NCI-H1930 (cell line): ENCODE results near the gene CCDC183.

Source experiments
- DNase-seq, 2 experiments: peaks; one replicate each; lab custom pipeline; 2025; lab: John Stamatoyannopoulos, UW

CCDC183 gene

DNA sequence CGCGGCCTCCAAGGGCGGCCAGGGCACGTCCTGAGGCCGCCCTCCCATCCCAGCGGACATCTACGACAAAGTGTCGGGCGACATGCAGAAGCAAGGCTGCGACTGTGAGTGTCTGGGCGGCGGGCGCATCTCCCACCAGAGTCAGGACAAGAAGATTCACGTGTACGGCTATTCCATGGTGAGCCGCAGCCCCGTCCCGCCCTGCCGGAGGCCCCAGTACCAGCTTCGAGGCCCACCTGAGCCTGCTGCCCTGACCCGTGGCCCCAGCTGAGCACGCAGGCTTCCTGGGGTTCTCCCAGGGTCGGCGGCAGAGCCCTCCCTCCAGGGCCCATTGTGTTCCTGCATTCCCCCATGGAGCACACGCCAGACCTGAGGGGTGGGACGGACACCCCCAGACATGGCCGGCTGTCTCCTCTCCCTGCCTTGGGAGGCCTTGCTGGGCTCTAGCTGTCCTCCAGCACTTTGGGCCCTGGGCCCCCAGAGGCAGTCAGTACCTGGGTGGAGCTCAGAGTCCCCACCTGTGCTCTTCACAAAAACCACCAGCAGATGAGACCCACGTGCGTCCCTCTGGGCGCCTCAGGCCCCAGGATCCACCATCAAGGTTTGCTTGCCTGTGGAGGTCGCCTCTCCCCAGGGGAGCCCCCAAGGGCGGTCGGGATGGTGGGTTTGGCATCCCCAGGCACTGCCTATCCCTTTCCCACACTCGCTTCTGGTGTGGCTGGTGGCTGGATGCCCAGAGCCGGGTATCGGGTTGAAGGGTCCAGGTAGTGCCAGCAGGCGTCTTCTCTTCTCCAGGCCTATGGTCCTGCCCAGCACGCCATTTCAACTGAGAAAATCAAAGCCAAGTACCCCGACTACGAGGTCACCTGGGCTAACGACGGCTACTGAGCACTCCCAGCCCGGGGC lies 54.1 kb downstream of the CCDC183 start:
- no peak for DNase-seq

- no peak for DNase-seq
These were observed 55.0 kb downstream of the CCDC183 start for GRCh38 chr9:136850866-136851775.

GRCh38 chr9:136851941-136852663 lies 56.0 kb downstream of the CCDC183 start, which contains the start of gene MAMDC4:
Gene MAMDC4, plus strand, starts transcription at chr9:136852346. Its CDS starts 71 bp downstream, at chr9:136852417.
- no peak for DNase-seq

DNA sequence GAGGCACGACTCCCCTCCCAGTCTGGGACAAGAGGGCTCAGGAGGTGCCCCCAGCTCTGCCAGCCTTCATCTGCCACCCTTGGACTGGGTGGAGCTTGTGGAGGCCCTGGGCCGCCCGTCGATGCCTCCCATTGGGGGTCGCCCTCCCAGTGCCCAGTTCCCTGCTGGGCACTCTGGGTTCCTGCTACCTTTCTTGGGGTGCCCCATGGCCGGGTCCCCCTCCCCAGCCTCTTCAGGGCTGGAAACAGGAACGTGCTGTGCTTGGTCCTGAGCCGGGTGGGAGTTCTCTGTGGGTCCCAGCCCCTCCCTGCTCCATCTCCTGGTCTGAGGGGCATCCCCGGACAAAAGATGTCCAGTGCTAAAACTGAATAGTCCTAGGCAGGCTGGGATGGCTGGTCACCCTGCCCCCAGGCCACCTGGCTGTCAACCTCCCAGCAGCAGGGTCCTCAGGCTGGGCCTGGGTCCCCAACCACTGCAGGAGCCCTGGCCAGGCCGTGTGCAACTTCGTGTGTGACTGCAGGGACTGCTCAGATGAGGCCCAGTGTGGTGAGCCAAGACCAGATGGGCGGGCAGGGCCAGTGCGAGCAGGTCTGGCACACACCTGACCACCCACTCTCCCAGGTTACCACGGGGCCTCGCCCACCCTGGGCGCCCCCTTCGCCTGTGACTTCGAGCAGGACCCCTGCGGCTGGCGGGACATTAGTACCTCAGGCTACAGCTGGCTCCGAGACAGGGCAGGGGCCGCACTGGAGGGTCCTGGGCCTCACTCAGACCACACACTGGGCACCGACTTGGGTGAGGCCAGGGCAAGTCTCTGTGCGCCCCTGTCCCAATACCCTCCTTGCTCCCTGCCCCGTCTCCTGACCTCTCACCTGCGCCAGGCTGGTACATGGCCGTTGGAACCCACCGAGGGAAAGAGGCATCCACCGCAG lies 56.8 kb downstream of the CCDC183 start:
- DNase-seq: no peak

- DNase-seq: no peak
These were observed 57.5 kb downstream of the CCDC183 start for GRCh38 chr9:136853596-136854112.

- DNase-seq: no peak
These were observed 58.1 kb downstream of the CCDC183 start for GRCh38 chr9:136854113-136854841.

GRCh38 chr9:136854842-136855460 lies 58.8 kb downstream of the CCDC183 start:
- DNase-seq: no peak

DNA sequence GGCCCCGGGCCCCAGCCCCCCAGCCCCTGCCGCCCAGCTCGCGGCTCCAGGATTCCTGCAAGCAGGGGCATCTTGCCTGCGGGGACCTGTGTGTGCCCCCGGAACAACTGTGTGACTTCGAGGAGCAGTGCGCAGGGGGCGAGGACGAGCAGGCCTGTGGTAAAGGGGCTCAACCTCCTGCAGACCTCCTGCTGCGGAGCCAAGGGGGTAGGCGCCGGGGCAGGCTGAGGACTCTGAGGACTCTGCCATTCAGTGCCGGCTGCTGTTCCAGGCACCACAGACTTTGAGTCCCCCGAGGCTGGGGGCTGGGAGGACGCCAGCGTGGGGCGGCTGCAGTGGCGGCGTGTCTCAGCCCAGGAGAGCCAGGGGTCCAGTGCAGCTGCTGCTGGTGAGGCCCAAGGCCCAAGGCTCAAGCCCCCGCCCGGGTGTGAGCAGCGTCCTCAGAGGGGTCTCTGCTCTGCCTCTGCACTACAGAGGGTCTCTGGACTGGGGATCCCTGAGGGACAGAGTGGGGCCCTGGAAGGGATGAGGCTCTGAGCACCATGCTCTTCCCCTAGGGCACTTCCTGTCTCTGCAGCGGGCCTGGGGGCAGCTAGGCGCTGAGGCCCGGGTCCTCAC lies 59.4 kb downstream of the CCDC183 start:
- no peak for DNase-seq

DNA sequence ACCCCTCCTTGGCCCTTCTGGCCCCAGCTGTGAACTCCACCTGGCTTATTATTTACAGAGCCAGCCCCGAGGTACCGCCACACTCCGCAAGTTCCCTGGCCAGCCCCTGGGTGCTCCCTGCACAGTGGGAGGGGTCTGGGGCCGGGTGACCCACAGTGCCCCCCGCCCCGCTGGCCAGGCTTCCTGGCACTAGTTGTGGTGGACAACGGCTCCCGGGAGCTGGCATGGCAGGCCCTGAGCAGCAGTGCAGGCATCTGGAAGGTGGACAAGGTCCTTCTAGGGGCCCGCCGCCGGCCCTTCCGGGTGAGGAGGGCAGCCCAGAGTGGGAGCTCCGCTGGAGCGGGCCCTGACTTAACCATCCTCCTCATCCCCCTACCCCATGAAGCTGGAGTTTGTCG lies 59.9 kb downstream of the CCDC183 start:
- DNase-seq: no peak

- DNase-seq: no peak
These were observed 60.5 kb downstream of the CCDC183 start for GRCh38 chr9:136856541-136857141.

DNA sequence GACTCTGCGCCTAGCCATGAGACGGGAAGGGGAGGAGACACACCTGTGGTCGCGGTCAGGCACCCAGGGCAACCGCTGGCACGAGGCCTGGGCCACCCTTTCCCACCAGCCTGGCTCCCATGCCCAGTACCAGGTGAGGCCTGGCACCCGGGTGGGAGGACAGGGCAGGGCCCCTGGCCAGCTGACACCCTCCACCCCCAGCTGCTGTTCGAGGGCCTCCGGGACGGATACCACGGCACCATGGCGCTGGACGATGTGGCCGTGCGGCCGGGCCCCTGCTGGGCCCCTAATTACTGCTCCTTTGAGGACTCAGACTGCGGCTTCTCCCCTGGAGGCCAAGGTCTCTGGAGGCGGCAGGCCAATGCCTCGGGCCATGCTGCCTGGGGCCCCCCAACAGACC lies 61.0 kb downstream of the CCDC183 start:
- no peak for DNase-seq
